HCT116 (cell line): ENCODE measurements around the gene DAGLA. TPM values are rescaled to one million over a fixed set of nuclear protein-coding genes. Genes with fewer than 3 reads are reported as not detected.

Experiments used
- ATAC-seq: fragments of 200-7000 bp; cut with Tn5 transposase; 2 replicates; pipeline ENCODE4 v1.9.1; 2020; ENCODE audit warnings: mild to moderate bottlenecking, moderate library complexity
- BruUV-seq: library from RNA; stranded (reverse); fragments of 400-500 nt; replicated peaks from 2 replicates; lab custom pipeline; 2021; lab: Mats Ljungman, UMichigan
- CTCF ChIA-PET: fragments of 300-600 bp; sonication (Branson Sonifier 250); formaldehyde crosslinking; loops from one replicate; lab custom pipeline; 2021; ENCODE audit warnings: antibody characterized with exemption; lab: Charles Lee
- POLR2A ChIA-PET: fragments of 300-600, 350-600 bp; sonication (Branson Sonifier 250); formaldehyde crosslinking; loops from one replicate; lab custom pipeline; 2021; ENCODE audit warnings: antibody characterized with exemption; lab: Charles Lee
- RAD21 ChIA-PET, 2 experiments: fragments of 300-600 bp; sonication (Branson Sonifier 250); formaldehyde crosslinking; loops; one replicate each; lab custom pipeline; 2023; ENCODE audit warnings: low total read pairs in 2 of 2; ENCODE audit not compliant: uncharacterized antibody in 2 of 2, unreplicated experiment in 2 of 2, low non-redundant PET in 1 of 2; lab: Charles Lee
- DNase-seq: peaks from one replicate; pipeline ENCODE4 v3.0.0-alpha.2; 2010; ENCODE audit warnings: low read depth, low spot score
- H2AFZ ChIP-seq: fragments of 200-600 bp; shearing (Covaris generic), sonication (generic); 2 replicates; pipeline ENCODE4 v1.6.1; 2017; ENCODE audit warnings: low read depth, mixed run types, mixed read lengths, antibody characterized with exemption, low read length; ENCODE audit not compliant: poor library complexity, severe bottlenecking
- H3K27ac ChIP-seq: 2 replicates; pipeline ENCODE4 v1.5.1; 2012; ENCODE audit warnings: low read depth, low read length
- H3K27me3 ChIP-seq: fragments of 200-600 bp; sonication (generic); 2 replicates; pipeline ENCODE4 v1.6.1; 2016; ENCODE audit warnings: mixed run types, low read length, mixed read lengths; ENCODE audit not compliant: insufficient read depth
- H3K36me3 ChIP-seq, 2 experiments: fragments of 200-500 bp in 1 of 2; fragments of 200-600 bp in 1 of 2; sonication (Bioruptor generic) in 1 of 2; sonication (generic) in 1 of 2; 2 replicates each; pipeline versions ENCODE4 v1.5.1 to v1.6.1; 2014 to 2016; ENCODE audit warnings: low read length in 2 of 2, inconsistent platforms in 1 of 2, mixed read lengths in 1 of 2, mixed run types in 1 of 2; ENCODE audit not compliant: insufficient read depth in 2 of 2, control insufficient read depth in 1 of 2
- H3K4me1 ChIP-seq, 2 experiments: fragments of 200-600 bp in 1 of 2; sonication (generic) in 1 of 2; 2 replicates each; pipeline versions ENCODE4 v1.5.1 to v1.6.1; 2012 to 2017; ENCODE audit warnings: low read length in 2 of 2, inconsistent platforms in 1 of 2, mild to moderate bottlenecking in 1 of 2, mixed read lengths in 1 of 2, mixed run types in 1 of 2, moderate library complexity in 1 of 2; ENCODE audit not compliant: insufficient read depth in 2 of 2, control insufficient read depth in 1 of 2
- H3K4me2 ChIP-seq: fragments of 200-600 bp; sonication (generic); 2 replicates; pipeline ENCODE4 v1.6.1; 2017; ENCODE audit warnings: mixed run types, low read length, mixed read lengths
- H3K4me3 ChIP-seq, 2 experiments: fragments of 200-600 bp in 1 of 2; sonication (generic) in 1 of 2; replicated peaks in 1 of 2; 2 replicates each; pipeline ENCODE4 v1.5.1; 2011 to 2016; ENCODE audit warnings: low read length in 2 of 2, control low read depth in 1 of 2, low read depth in 1 of 2, mild to moderate bottlenecking in 1 of 2, mixed read lengths in 1 of 2, mixed run types in 1 of 2
- H3K79me2 ChIP-seq: fragments of 200-600 bp; sonication (generic); 2 replicates; pipeline ENCODE4 v1.6.1; 2017; ENCODE audit warnings: mild to moderate bottlenecking, mixed run types, low read length, moderate library complexity, mixed read lengths; ENCODE audit not compliant: insufficient read depth
- H3K9ac ChIP-seq: fragments of 200-600 bp; sonication (generic); 2 replicates; pipeline ENCODE4 v1.6.1; 2016; ENCODE audit warnings: low read length, mixed read lengths
- H3K9me2 ChIP-seq: fragments of 200-600 bp; sonication (generic), shearing (Covaris generic); 2 replicates; pipeline ENCODE4 v1.6.1; 2017; ENCODE audit warnings: mixed run types, mild to moderate bottlenecking, moderate library complexity; ENCODE audit not compliant: insufficient read depth
- H3K9me3 ChIP-seq, 2 experiments: fragments of 200-500 bp in 1 of 2; fragments of 200-600 bp in 1 of 2; sonication (Bioruptor generic) in 1 of 2; sonication (generic) in 1 of 2; 2 replicates each; pipeline ENCODE4 v1.6.1; 2014 to 2017; ENCODE audit warnings: low read length in 2 of 2, mixed read lengths in 2 of 2, inconsistent platforms in 1 of 2, low read depth in 1 of 2, mild to moderate bottlenecking in 1 of 2, mixed run types in 1 of 2, moderate library complexity in 1 of 2; ENCODE audit not compliant: control insufficient read depth in 1 of 2, insufficient read depth in 1 of 2
- H4K20me1 ChIP-seq: fragments of 200-600 bp; sonication (generic), shearing (Covaris generic); 2 replicates; pipeline ENCODE4 v1.6.1; 2017; ENCODE audit warnings: mixed run types, mild to moderate bottlenecking, moderate library complexity; ENCODE audit not compliant: insufficient read depth
- CBX3 ChIP-seq: IDR thresholded peaks from 2 replicates; pipeline ENCODE4 v1.6.1; 2012; ENCODE audit warnings: low read depth
- CEBPB ChIP-seq: IDR thresholded peaks from 2 replicates; pipeline ENCODE4 v1.6.1; 2012; ENCODE audit warnings: low read depth
- CTCF ChIP-seq, 3 experiments: fragments of 200-600 bp in 1 of 3; sonication (generic) in 1 of 3; IDR thresholded peaks in 2 of 3; conservative IDR thresholded peaks in 1 of 3; 2 replicates each; pipeline ENCODE4 v1.5.1; 2012 to 2017; ENCODE audit warnings: low read depth in 2 of 3, low read length in 2 of 3, antibody characterized with exemption in 1 of 3, borderline replicate concordance in 1 of 3, control low read depth in 1 of 3, mild to moderate bottlenecking in 1 of 3, mixed read lengths in 1 of 3, mixed run types in 1 of 3, moderate library complexity in 1 of 3; ENCODE audit not compliant: insufficient read depth in 1 of 3
- JUND ChIP-seq: IDR thresholded peaks from 2 replicates; pipeline ENCODE4 v1.6.1; 2012
- POLR2AphosphoS5 ChIP-seq: IDR thresholded peaks from 2 replicates; pipeline ENCODE4 v1.6.1; 2011; ENCODE audit warnings: mild to moderate bottlenecking, low read depth, low read length, moderate library complexity
- RAD21 ChIP-seq: IDR thresholded peaks from 2 replicates; pipeline ENCODE4 v1.6.1; 2012; ENCODE audit warnings: low read depth, mild to moderate bottlenecking
- SIN3A ChIP-seq: IDR thresholded peaks from 2 replicates; pipeline ENCODE4 v1.6.1; 2012; ENCODE audit warnings: low read depth
- SP1 ChIP-seq: IDR thresholded peaks from 2 replicates; pipeline ENCODE4 v1.6.1; 2012; ENCODE audit warnings: low read depth
- SRF ChIP-seq: IDR thresholded peaks from 2 replicates; pipeline ENCODE4 v1.6.1; 2012; ENCODE audit warnings: low read depth
- YY1 ChIP-seq: IDR thresholded peaks from 2 replicates; pipeline ENCODE4 v1.6.1; 2011; ENCODE audit warnings: low read length, low read depth, moderate library complexity, mild to moderate bottlenecking; ENCODE audit not compliant: insufficient replicate concordance; ENCODE audit errors: extremely low read depth
- ZFX ChIP-seq: fragments of 450-650 bp; IDR thresholded peaks from 2 replicates; pipeline ENCODE4 v1.6.1; 2017
- ZNF274 ChIP-seq: fragments of 200-500 bp; sonication (Bioruptor generic); IDR thresholded peaks from 2 replicates; pipeline ENCODE4 v1.6.1; 2014; ENCODE audit warnings: mild to moderate bottlenecking, low read depth, low read length, inconsistent platforms
- intact Hi-C: fragments of 100-400 bp; cut with micrococcal nuclease; formaldehyde crosslinking; loops from 2 replicates; pipeline ENCODE4 v1.10.0; 2022
- total RNA-seq: library from RNA; stranded (reverse); gene quantifications from one replicate; pipeline ENCODE4 v1.2.1, GENCODE V29; 2021; ENCODE audit not compliant: unreplicated experiment

DAGLA gene
- total RNA-seq, 1 experiment from 2014 or later = 2.7 TPM

GRCh38 chr11:61775606-61776554 is 95.7 kb downstream of the DAGLA start (continued):
- TF ChIP-seq RAD21 (no peak), YY1 (no peak), JUND (no peak), SIN3A (no peak), POLR2AphosphoS5 (no peak; the same call in 1 of the 2 replicates), ZFX (no peak)

GRCh38 chr11:61776561-61777075 is 96.4 kb downstream of the DAGLA start:
- DNase-seq = peak; percentile 28
- H3K27me3 ChIP-seq = no peaks in the 10 kb centered on the region
- CTCF ChIA-PET = no interaction called here
- intact Hi-C loops = loop anchor here (1.0 kb wide), 2 partner anchors 24 to 29 kb away; partner anchors contain the start of gene MYRF
- ATAC-seq = peak; percentile 84
- RAD21 ChIA-PET = no interaction called here
- no peak overlapping the region for H3K4me2 ChIP-seq
- POLR2A ChIA-PET = no interaction called here
- no peak overlapping the region for H2AFZ ChIP-seq
- BruUV-seq = no TSS peak
- H3K9me3 ChIP-seq = no peaks in the 10 kb centered on the region
- H4K20me1 ChIP-seq = no peaks in the 10 kb centered on the region
- TF ChIP-seq RAD21 = peak; percentile 86
- TF ChIP-seq YY1 = no peak
- peak; percentile 85 to 95 (median 92) for TF ChIP-seq CTCF (IDR thresholded peaks at IDR 0.05 in 2 of 3, conservative IDR thresholded peaks at IDR 0.05 in 1 of 3; ENCODE audit: borderline replicate concordance in 1 of 3, insufficient read depth in 1 of 3, low read depth in 2 of 3, low read length in 2 of 3)
- TF ChIP-seq ZNF274 = no peak
- TF ChIP-seq CBX3 = no peak
- TF ChIP-seq SP1 = no peak
- TF ChIP-seq CEBPB = no peak
- no peak for TF ChIP-seq SRF
- H3K36me3 ChIP-seq = peaks cover 3 to 10% of the 10 kb centered on the region in 2 experiments; a peak in 1 of 4 replicates
- H3K79me2 ChIP-seq = no peaks in the 10 kb centered on the region
- no peak overlapping the region for H3K27ac ChIP-seq
- H3K4me3 ChIP-seq = no peak overlapping the region
- H3K4me1 ChIP-seq = peaks cover 10 to 12% of the 10 kb centered on the region in 2 experiments
- no peak overlapping the region for H3K9ac ChIP-seq
- no peaks in the 10 kb centered on the region for H3K9me2 ChIP-seq
